ENCODE results near the gene ETV3L. TPM values are rescaled to one million over a fixed set of nuclear protein-coding genes. Genes with fewer than 3 reads are reported as not detected.

ETV3L gene
- total and polyA plus RNA-seq, 2 of the 8 experiments (the other 6 are each of a cell fraction or from before 2014, with no cell fraction given), result 0.17 to 0.26 TPM

- no peak overlapping the region for H3K4me2 ChIP-seq (ENCODE audit: insufficient read depth in 1 of 2, low read depth in 2 of 2, low read length in 2 of 2)
- DNase-seq (ENCODE audit: low read depth in 1 of 2, low spot score in 2 of 2) (no peak), FAIRE-seq (no peak)
- no peak overlapping the region for H2BK15ac ChIP-seq (ENCODE audit: low read length)
- H3K27ac ChIP-seq (ENCODE audit: low read depth, low read length), result no peak overlapping the region
- H2BK5ac ChIP-seq (ENCODE audit: low read depth, low read length), result no peak overlapping the region
- no peaks in the 10 kb centered on the region for H4K20me1 ChIP-seq (replicated peaks in 1 of 2; ENCODE audit: control insufficient read depth in 1 of 2, insufficient read depth in 2 of 2, low read length in 2 of 2)
- peaks cover 0 to 4% (median 0%) of the 10 kb centered on the region in 4 experiments; a peak in 1 of 7 replicates for H3K4me1 ChIP-seq (replicated peaks in 1 of 4; ENCODE audit: control insufficient read depth in 3 of 4, insufficient read depth in 4 of 4, low read length in 3 of 4)
- H2AFZ ChIP-seq (ENCODE audit: low read length), result no peak overlapping the region
- H4K8ac ChIP-seq (ENCODE audit: extremely low read depth, insufficient read depth, low read length), result no peak overlapping the region
- H2BK20ac ChIP-seq (ENCODE audit: low read length), result no peak overlapping the region
- H3K4me3 ChIP-seq (ENCODE audit: extremely low read depth in 1 of 4, insufficient read depth in 2 of 4, low read depth in 3 of 4, low read length in 4 of 4), result no peak overlapping the region
- H3K14ac ChIP-seq (ENCODE audit: insufficient read length), result no peak overlapping the region
- TF ChIP-seq HDAC6 (IDR thresholded peaks at IDR 0.05; ENCODE audit: low read depth, low read length) (no peak), SIX5 (IDR thresholded peaks at IDR 0.05; ENCODE audit: low read depth, low read length) (no peak), TAF7 (optimal IDR thresholded peaks at IDR 0.05; ENCODE audit: borderline replicate concordance, low read depth, low read length) (no peak), FOSL1 (IDR thresholded peaks at IDR 0.05; ENCODE audit: insufficient read depth, low read depth, low read length) (no peak), NANOG (IDR thresholded peaks at IDR 0.05; ENCODE audit: insufficient read depth, low read depth, low read length, poor library complexity, severe bottlenecking) (no peak), SAP30 (IDR thresholded peaks at IDR 0.05; ENCODE audit: insufficient read depth, insufficient replicate concordance, low read length) (no peak), TBP (IDR thresholded peaks at IDR 0.05; ENCODE audit: low read depth, low read length) (no peak), CTBP2 (IDR thresholded peaks at IDR 0.05; ENCODE audit: borderline replicate concordance, insufficient read depth, insufficient read length, low read length) (no peak), POLR2AphosphoS5 (IDR thresholded peaks at IDR 0.05; ENCODE audit: low read depth, low read length) (no peak), HDAC2 (IDR thresholded peaks at IDR 0.05; ENCODE audit: borderline replicate concordance in 1 of 2, low read depth in 2 of 2, low read length in 2 of 2) (no peak)
- no peak overlapping the region for H3K4ac ChIP-seq (replicated peaks; ENCODE audit: insufficient read length, low read depth, low read length)
- H4K91ac ChIP-seq (replicated peaks; ENCODE audit: insufficient read length, low read length), result no peak overlapping the region
- no peaks in the 10 kb centered on the region for H3K79me1 ChIP-seq (ENCODE audit: low read depth, low read length)
- ChIA-PET POLR2A (ENCODE audit: partially characterized antibody) (interaction anchor here (1.6 kb wide), 1 partner anchor 40 kb away, joined by 3 read pairs; no protein-coding TSS in a partner anchor), CTCF (ENCODE audit: partially characterized antibody) (interaction anchor here (0.6 to 4.2 kb wide), 5 partner anchors 10 to 493 kb away, joined by 3 to 16 read pairs (median 4); no protein-coding TSS in a partner anchor)
- H2BK120ac ChIP-seq (replicated peaks; ENCODE audit: low read depth, low read length), result no peak overlapping the region
- H2AK5ac ChIP-seq (ENCODE audit: low read depth, low read length), result no peak overlapping the region
- H3K23me2 ChIP-seq (ENCODE audit: low read depth, low read length), result 0 out of 2 replicates have a peak, but pooled peaks cover 2% of the 10 kb centered on the region
- H3K36me3 ChIP-seq (ENCODE audit: control insufficient read depth in 2 of 4, insufficient read depth in 4 of 4, low read length in 3 of 4), result no peaks in the 10 kb centered on the region
- no peak overlapping the region for H3K9ac ChIP-seq (replicated peaks in 1 of 4; ENCODE audit: extremely low read depth in 1 of 4, low read depth in 3 of 4, low read length in 3 of 4)
- H3K56ac ChIP-seq (replicated peaks; ENCODE audit: insufficient read length, low read depth, low read length), result no peak overlapping the region
- no peak overlapping the region; the same call in 1 of the 2 replicates for H2BK12ac ChIP-seq (ENCODE audit: low read depth, low read length)
- WGBS, 2 experiments (ENCODE audit: extremely low coverage in 1 of 2, insufficient coverage in 1 of 2, insufficient read length in 1 of 2, insufficient replicate concordance in 2 of 2, low coverage in 1 of 2, low lambda C conversion rate in 2 of 2, missing lambda C conversion rate in 1 of 2), result 80% methylated on average over 6 of the region's 6 CpGs; no CpG with 5 or more reads in 1 of the 2 experiments
- H3K18ac ChIP-seq (ENCODE audit: extremely low read depth, low read length), result no peak overlapping the region
- no peak overlapping the region for H4K5ac ChIP-seq (ENCODE audit: insufficient read length, low read depth, low read length)
- H3K27me3 ChIP-seq (replicated peaks in 1 of 4; ENCODE audit: control insufficient read depth in 3 of 4, extremely low read depth in 1 of 4, insufficient read depth in 3 of 4, low read length in 3 of 4), result no peaks in the 10 kb centered on the region
- H3K23ac ChIP-seq (ENCODE audit: insufficient read length), result no peak overlapping the region
- H3K9me3 ChIP-seq (ENCODE audit: insufficient read depth in 2 of 2, low read depth in 1 of 2, low read length in 1 of 2), result no peaks in the 10 kb centered on the region
- H3K79me2 ChIP-seq (ENCODE audit: control insufficient read depth in 1 of 2, insufficient read depth in 2 of 2, low read length in 2 of 2), result no peaks in the 10 kb centered on the region
These were observed 1.9 kb downstream of the ETV3L start for GRCh38 chr1:157097692-157098091.
